Measurements from ENCODE around the gene RNF157. TPM values are rescaled to one million over a fixed set of nuclear protein-coding genes. Genes with fewer than 3 reads are reported as not detected.

The RNF157 gene
- total and polyA plus RNA-seq, 2 of the 4 experiments (the other 2 are of a cell fraction), result 0.54 to 1.3 TPM

- H3K36me3 ChIP-seq (ENCODE audit: control insufficient read depth, insufficient read depth, low read length), result no peaks in the 10 kb centered on the region
- no peak overlapping the region for H3K18ac ChIP-seq (ENCODE audit: low read depth, low read length)
- H3K4me1 ChIP-seq (ENCODE audit: control insufficient read depth, insufficient read depth, low read length), result peaks cover 6% of the 10 kb centered on the region
- H4K8ac ChIP-seq (ENCODE audit: low read depth in 2 of 2, low read length in 2 of 2), result no peak overlapping the region
- H3K9me3 ChIP-seq (ENCODE audit: control insufficient read depth, insufficient read depth, low read length), result no peaks in the 10 kb centered on the region
- 0 out of 2 replicates have a peak, but pooled peaks cover 3% of the 10 kb centered on the region for H4K20me1 ChIP-seq (ENCODE audit: insufficient read depth, low read length)
- ATAC-seq (ENCODE audit: low read depth), result no peak
- no peak overlapping the region for H3K9ac ChIP-seq (ENCODE audit: low read depth, low read length)
- dilution Hi-C loops (cut with HindIII; ENCODE audit: low sequenced_read_pairs, unreplicated experiment), result no loop called here
- BruUV-seq (replicated peaks), result no TSS peak
- intact Hi-C loops (cut with micrococcal nuclease), result no loop called here
- H3K4ac ChIP-seq (ENCODE audit: low read depth, low read length), result no peak overlapping the region
- no peak overlapping the region for H3K4me3 ChIP-seq (ENCODE audit: insufficient read depth, low read depth, low read length)
- ChIA-PET POLR2A (ENCODE audit: unreplicated experiment) (no interaction called here), CTCF (no interaction called here)
- no peak overlapping the region for H2BK20ac ChIP-seq (ENCODE audit: low read depth, low read length)
- TF ChIP-seq FOS (IDR thresholded peaks at IDR 0.05; ENCODE audit: low read depth, low read length), result no peak
- peaks cover 7% of the 10 kb centered on the region for H3K27me3 ChIP-seq (ENCODE audit: control insufficient read depth, insufficient read depth, low read length)
- in situ Hi-C loops (cut with MboI; ENCODE audit: low sequenced_read_pairs), result no loop called here
- H2AK9ac ChIP-seq (replicated peaks; ENCODE audit: low read depth, low read length, poor library complexity), result no peak overlapping the region
- no peak overlapping the region for H4K5ac ChIP-seq (ENCODE audit: low read depth, low read length)
- H3K14ac ChIP-seq (replicated peaks; ENCODE audit: low read depth, low read length), result no peak overlapping the region
- H2BK5ac ChIP-seq (ENCODE audit: low read depth, low read length, poor library complexity, severe bottlenecking), result no peak overlapping the region
- no peak overlapping the region for H2AFZ ChIP-seq (replicated peaks; ENCODE audit: low read length, poor library complexity)
- H2BK15ac ChIP-seq (ENCODE audit: low read depth, low read length), result no peak overlapping the region
- no peak for DNase-seq
- H3K9me1 ChIP-seq (ENCODE audit: insufficient read depth, low read length), result peaks cover 3% of the 10 kb centered on the region; the same call in 1 of the 2 replicates
- no peak overlapping the region for H2BK120ac ChIP-seq (ENCODE audit: low read depth, low read length)
- no peak overlapping the region for H3K56ac ChIP-seq (ENCODE audit: extremely low read depth, insufficient read depth, low read length)
- H2AK5ac ChIP-seq (ENCODE audit: low read depth, low read length), result no peak overlapping the region
- H3K23ac ChIP-seq (ENCODE audit: low read depth, low read length), result no peak overlapping the region
- H3K27ac ChIP-seq (ENCODE audit: insufficient read depth, low read length), result no peak overlapping the region
- H4K91ac ChIP-seq (ENCODE audit: insufficient read depth, low read depth, low read length), result no peak overlapping the region
- no peak overlapping the region for H3K4me2 ChIP-seq (ENCODE audit: low read depth, low read length)
- H3K79me1 ChIP-seq (ENCODE audit: low read depth in 1 of 2, low read length in 2 of 2), result peaks cover 0 to 3% of the 10 kb centered on the region in 2 experiments; a peak in 1 of 4 replicates
These were observed 3.7 kb downstream of the RNF157 start for GRCh38 chr17:76236603-76237002.

Data from IMR-90 (cell line).